ENCODE results near the gene EZR. TPM values are rescaled to one million over a fixed set of nuclear protein-coding genes. Genes with fewer than 3 reads are reported as not detected.

Gene EZR
- total RNA-seq, 6 donors from 2014 or later = 188 to 810 (median 346) TPM

DNA sequence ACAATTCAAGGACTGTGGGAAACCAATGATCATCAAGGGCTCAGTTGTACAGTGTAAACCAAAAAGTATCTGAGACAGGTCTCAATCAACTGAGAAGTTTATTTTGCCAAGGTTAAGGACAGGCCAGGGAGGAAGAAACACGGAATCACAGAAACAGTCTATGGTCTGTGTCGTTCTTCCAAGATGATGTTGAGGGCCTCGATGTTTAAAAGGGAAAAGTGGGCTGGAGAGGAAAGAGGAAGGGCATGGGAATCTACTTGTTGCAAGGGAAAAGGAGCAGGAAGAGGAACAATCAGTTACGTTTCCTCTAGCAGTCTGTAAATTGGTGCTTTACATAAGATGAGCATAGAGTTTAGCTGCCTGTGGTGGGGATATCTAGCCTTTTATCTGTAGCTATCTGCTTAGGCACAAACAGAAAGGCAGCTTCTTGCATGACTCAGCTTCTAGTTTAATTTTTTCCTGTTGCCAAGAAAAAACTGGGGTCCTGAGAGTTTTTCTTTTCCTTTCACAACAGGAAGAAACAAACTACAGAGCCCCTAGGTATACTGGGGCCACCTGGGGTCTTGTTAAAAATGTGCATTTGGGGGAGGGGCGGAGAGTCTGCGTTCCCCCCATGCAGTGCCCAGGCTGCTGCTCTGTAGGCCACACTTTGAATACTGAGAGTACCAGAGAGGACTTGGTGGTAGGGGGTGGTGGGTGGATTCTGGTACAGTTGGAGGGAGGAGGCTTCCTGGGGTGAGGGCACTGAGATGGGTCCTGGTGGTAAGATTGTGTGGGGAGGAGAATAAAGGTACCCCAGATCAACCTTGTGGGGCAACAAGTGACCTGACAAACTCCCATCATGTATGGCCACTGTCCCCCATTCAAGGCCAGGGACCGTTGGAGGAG, 35.3 kb upstream of the EZR start:
- no peak for DNase-seq
- 59 to 68% methylated on average over 7 of the region's 7 CpGs for WGBS, 2 donors

DNA sequence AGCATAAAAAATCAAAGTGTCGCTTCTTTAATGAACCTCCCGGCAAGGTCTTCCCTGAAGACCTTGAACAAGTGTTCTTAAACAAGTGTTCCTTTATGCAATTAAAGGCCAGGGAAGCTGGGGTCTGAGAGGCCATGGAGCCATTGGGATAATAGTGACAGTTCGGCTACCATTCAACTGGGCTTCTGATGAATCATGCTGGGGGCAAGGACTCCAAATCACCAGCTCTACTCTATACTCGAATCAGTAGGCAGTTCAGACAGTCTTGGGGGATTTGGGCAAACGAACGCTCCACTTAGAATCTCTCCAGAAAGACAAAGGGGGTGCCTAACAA, 34.7 kb upstream of the EZR start:
- Histone ChIP-seq H3K27me3 (no peaks in the 10 kb centered on the region), H3K4me3 (no peak overlapping the region), H3K36me3 (no peaks in the 10 kb centered on the region), H3K9me3 (no peaks in the 10 kb centered on the region), H3K27ac (peak overlapping the region; percentile 78 to 82 (median 80)), H3K4me1 (peaks cover 16 to 56% (median 35%) of the 10 kb centered on the region in 4 donors)
- no peak for DNase-seq
- WGBS, 2 donors = 76 to 77% methylated on average over 6 of the region's 6 CpGs
- no peak for ATAC-seq (ENCODE audit: low FRiP score in 2 of 2)
- TF ChIP-seq, protein P1, sequence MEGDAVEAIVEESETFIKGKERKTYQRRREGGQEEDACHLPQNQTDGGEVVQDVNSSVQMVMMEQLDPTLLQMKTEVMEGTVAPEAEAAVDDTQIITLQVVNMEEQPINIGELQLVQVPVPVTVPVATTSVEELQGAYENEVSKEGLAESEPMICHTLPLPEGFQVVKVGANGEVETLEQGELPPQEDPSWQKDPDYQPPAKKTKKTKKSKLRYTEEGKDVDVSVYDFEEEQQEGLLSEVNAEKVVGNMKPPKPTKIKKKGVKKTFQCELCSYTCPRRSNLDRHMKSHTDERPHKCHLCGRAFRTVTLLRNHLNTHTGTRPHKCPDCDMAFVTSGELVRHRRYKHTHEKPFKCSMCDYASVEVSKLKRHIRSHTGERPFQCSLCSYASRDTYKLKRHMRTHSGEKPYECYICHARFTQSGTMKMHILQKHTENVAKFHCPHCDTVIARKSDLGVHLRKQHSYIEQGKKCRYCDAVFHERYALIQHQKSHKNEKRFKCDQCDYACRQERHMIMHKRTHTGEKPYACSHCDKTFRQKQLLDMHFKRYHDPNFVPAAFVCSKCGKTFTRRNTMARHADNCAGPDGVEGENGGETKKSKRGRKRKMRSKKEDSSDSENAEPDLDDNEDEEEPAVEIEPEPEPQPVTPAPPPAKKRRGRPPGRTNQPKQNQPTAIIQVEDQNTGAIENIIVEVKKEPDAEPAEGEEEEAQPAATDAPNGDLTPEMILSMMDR (IDR thresholded peaks at IDR 0.05) = no peak
- TF ChIP-seq POLR2AphosphoS5 (IDR thresholded peaks at IDR 0.05) = no peak
- peak in 1 of 4 donors; percentile 9 for TF ChIP-seq POLR2A (IDR thresholded peaks at IDR 0.05)
- no peak for TF ChIP-seq EP300 (IDR thresholded peaks at IDR 0.05)

More for the DNA sequence above, 35.3 kb upstream of the EZR start:
- no peaks in the 10 kb centered on the region for H3K27me3 ChIP-seq
- ATAC-seq (ENCODE audit: low FRiP score in 2 of 2) = no peak
- H3K9me3 ChIP-seq = no peaks in the 10 kb centered on the region
- peak overlapping the region; percentile 78 to 82 (median 80) for H3K27ac ChIP-seq
- TF ChIP-seq POLR2AphosphoS5 (IDR thresholded peaks at IDR 0.05) = no peak
- TF ChIP-seq, protein P1 (IDR thresholded peaks at IDR 0.05) = no peak
- TF ChIP-seq EP300 (IDR thresholded peaks at IDR 0.05) = no peak
- TF ChIP-seq POLR2A (IDR thresholded peaks at IDR 0.05) = no peak
- no peak overlapping the region for H3K4me3 ChIP-seq
- peaks cover 16 to 53% (median 34%) of the 10 kb centered on the region in 4 donors for H3K4me1 ChIP-seq
- no peaks in the 10 kb centered on the region for H3K36me3 ChIP-seq

DNA sequence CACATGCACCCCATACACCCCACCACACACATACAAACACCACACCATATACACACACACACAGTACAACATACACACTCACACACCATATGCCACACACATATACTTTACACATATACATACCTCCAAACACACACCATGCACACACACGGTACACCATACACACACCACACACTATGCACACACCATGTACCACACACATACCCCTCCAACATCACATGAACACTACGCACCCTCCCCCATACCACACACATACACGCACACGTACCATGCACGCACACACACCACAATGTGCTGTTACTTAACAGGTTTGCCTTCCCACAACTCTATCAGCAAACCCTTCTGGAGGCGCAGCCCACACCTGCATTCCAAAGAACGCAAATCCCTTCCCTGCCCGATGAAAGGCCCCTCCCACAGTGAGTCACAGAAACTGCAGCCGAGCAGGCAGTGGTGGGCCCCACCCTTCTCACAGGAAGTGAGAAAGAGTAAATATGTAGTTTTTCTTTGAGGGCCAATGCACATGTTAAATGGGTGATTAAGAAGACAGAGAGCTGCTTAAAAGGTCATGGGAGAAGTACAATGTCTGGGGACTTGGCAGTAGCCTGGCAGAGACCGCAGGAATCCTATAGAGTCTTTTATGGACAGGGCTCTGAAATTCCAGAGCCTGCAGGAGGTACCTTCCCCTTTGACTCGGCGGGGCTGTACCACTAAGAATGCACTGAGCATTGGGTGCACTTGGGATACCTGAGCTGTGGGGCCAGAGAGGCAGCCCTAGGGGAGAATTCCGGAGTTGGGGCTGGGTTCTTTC, 34.1 kb upstream of the EZR start:
- DNase-seq = peak in 1 of 2 donors; percentile 95
- no peaks in the 10 kb centered on the region for H3K36me3 ChIP-seq
- ATAC-seq (ENCODE audit: low FRiP score in 2 of 2) = peak; percentile 83 to 93
- WGBS, 2 donors = 51 to 52% methylated on average over 13 of the region's 13 CpGs
- no peaks in the 10 kb centered on the region for H3K27me3 ChIP-seq
- TF ChIP-seq, protein P1 (IDR thresholded peaks at IDR 0.05) = no peak
- TF ChIP-seq POLR2AphosphoS5 (IDR thresholded peaks at IDR 0.05) (peak; percentile 61 to 69), EP300 (IDR thresholded peaks at IDR 0.05) (peak in 2 of 4 donors; percentile 60 to 87), POLR2A (IDR thresholded peaks at IDR 0.05) (peak in 3 of 4 donors; percentile 12 to 69 (median 31))
- H3K4me3 ChIP-seq = no peak overlapping the region
- no peaks in the 10 kb centered on the region for H3K9me3 ChIP-seq
- peak overlapping the region; percentile 78 to 85 (median 82) for H3K27ac ChIP-seq
- peaks cover 16 to 54% (median 33%) of the 10 kb centered on the region in 4 donors for H3K4me1 ChIP-seq

DNA sequence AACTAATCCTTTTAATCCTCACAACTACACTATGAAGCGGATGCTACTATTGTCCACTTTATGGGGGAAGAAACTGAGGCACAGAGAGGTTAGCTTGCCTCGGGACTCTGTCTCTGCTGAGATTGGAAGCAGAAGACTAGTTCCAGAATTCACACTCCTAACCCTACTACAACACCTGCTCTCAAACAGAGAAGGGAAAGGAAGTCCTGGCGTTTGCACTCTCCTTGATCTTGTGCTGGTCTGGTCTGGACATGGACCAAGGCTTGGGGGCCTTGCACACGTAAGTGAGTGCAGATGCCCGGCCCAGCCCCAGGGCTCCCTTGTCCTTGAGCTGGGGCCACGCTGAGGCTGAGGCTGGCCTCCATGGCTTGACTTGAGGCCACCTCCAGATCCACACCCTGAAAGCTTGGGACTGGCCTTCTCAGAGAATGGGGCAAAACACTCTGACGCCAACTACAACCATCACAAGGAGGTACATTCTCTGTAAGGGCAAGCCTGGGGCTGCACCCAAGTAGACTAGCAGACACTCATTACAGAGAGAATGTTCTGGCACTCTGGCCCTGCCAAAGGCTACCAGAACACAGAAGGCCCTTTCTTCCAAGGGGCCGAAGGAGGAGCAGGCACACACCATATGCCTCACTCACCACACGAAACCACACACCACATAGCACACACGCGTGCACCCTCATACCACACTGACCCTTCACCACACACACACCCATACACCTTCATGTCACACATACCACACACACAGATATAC, 33.3 kb upstream of the EZR start:
- ATAC-seq (ENCODE audit: low FRiP score in 2 of 2) (peak in 1 of 2 donors; percentile 50), DNase-seq (peak in 1 of 2 donors; percentile 33)
- no peaks in the 10 kb centered on the region for H3K9me3 ChIP-seq
- H3K4me3 ChIP-seq = no peak overlapping the region
- no peaks in the 10 kb centered on the region for H3K36me3 ChIP-seq
- H3K27ac ChIP-seq = peak overlapping the region; percentile 65 to 85 (median 82)
- peaks cover 16 to 50% (median 31%) of the 10 kb centered on the region in 4 donors for H3K4me1 ChIP-seq
- no peaks in the 10 kb centered on the region for H3K27me3 ChIP-seq
- TF ChIP-seq POLR2A (IDR thresholded peaks at IDR 0.05) (no peak), EP300 (IDR thresholded peaks at IDR 0.05) (no peak)
- TF ChIP-seq, protein P1 (IDR thresholded peaks at IDR 0.05) = no peak
- WGBS, 2 donors = 85 to 92% methylated on average over 10 to 11 of the region's 11 CpGs
